SU-DHL-6 (cell line): ENCODE measurements around the gene ARNT2.

Experiments
- CTCF ChIP-seq: fragments of 200-600 bp; sonication (generic); IDR thresholded peaks from one replicate; pipeline ENCODE4 v1.5.1; 2017; ENCODE audit warnings: antibody characterized with exemption, mild to moderate bottlenecking, low read length, moderate library complexity; ENCODE audit not compliant: insufficient read depth, poor library complexity, severe bottlenecking
- EZH2phosphoT487 ChIP-seq: fragments of 200-600 bp; sonication (generic), shearing (Covaris generic); conservative IDR thresholded peaks from 2 replicates; pipeline ENCODE4 v1.6.1; 2018; ENCODE audit warnings: mild to moderate bottlenecking, antibody characterized with exemption, low read length, moderate library complexity, mixed read lengths

DNA sequence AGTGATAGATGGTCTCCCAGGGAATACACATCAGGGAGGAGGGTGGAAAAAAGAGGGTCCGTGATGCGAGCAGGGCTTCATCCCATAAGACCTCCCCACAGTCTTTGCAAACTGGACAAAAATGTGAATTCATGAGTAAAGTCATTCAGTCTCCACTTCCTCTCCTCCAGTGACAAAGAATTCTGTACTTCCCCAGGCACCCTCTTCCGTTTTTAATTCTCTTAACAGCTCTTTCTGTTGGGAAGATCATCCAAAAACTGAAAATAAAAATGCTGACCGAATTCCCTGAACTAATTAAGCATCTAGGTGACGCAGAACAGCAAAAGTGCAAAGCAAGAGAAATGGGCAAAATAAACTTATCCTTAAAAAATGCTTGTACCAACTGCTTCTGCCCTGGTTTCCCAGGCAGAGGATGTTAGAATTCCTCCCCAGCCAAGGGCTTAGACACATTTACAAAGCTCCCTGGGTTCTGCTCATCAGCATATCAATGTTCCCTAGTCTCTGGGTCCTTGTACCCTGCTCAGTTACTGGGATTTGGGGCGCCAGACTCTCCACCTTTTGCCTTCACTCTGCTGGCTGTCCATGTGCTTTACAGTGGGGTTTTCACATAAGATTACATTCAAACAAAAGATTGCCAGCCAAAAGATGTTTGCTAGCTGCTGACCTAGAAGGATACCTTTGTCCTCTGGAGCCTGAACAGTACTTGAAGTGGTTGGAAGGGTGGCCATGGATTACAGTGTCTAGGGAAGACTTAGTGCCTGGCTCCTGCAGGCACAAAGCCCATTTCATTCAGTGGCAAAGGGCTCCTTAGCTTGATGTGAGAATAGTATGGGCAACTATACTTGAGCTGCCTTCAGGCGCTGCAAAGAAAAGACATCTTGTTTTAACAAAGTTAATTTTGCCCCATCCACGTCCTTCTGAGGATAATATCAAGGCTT, 69.4 kb downstream of the ARNT2 start:
- TF ChIP-seq CTCF (no peak), EZH2phosphoT487 (no peak)
